ENCODE data around the gene SPIN1.
"Not testable (repeated sequence)": the region's sequence is repeated elsewhere in the genome, so short reads cannot be mapped to it uniquely, and the experiment has no call there.

Gene SPIN1

DNA sequence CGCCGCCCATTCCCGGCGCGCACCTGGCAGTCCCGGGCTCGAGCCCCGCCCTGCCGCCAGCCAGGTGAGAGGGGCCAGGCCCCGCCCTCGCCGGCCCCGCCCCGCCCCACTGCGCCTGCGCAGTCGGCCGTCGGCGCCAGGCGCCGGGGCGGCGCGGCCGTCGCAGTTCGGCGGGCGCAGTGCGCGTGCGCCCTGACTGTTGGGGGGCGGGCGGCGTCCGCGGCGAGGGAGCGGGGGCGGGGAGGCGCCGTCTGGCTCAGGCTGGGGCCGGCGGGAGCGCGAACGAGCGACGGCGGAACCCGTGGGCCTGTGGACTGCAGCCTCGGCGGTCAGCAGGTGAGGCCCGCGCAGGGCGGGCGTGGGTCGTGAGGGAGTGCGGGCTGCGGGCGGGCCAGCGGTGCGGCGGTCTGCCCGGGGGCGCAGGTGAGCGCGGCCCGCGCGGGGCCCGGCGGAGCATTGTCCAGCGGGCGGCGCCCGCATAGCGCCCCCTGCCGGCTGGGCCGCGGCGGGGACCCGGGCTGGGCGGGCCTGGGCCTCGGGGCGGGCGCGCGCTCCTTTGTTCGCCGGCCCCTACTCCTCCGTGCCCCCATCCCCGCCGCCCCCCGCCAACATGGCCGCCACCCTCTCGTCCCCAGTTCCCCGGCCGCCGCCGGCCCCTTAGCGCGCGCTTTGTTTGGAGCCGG is at the start of gene SPIN1:
SPIN1 (plus strand) TSS at position 242 of the 683 bp plus-strand sequence. CDS start 38,096 bp downstream, outside the sequence.
- peak; percentile 87 for DNase-seq

DNA sequence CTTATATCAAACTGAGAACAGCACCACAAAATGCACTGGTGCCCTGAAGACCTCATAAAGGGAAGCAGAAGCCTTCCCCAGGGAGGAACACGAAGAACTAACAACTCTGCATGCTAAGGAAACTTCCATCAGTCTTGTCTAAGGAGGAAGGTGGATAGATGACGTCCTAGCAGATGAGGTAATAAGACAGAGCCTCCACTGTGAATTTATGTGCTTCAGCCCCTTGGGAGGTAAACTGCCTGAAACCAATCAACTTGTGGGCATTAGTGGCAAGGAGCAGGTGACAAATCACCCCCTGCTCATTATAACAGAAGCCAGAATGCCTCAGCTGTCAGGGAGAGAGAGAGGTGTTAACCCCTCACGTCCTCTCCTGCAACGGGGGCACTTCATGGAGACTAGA is 48.9 kb upstream of the SPIN1 start:
- no peak for DNase-seq

DNA sequence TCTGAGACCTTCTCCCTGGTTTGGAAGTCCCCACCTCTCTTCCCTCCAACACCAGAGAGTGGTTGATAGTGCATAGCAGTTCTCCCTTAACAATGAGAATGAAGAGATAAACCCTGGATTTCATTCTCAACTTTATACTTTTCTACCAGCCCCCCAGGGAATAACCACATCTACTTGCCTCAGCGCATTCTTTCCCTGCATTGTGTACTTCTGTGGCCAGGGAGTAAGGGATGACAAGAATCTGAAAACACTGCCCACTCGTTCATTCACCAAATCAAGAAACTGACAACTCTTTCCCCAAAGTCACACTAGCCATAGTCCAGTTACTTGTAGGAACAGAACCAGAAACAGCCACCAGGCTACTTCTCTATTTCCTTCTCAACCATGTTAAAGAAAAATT is 46.0 kb upstream of the SPIN1 start:
- DNase-seq: no peak

DNA sequence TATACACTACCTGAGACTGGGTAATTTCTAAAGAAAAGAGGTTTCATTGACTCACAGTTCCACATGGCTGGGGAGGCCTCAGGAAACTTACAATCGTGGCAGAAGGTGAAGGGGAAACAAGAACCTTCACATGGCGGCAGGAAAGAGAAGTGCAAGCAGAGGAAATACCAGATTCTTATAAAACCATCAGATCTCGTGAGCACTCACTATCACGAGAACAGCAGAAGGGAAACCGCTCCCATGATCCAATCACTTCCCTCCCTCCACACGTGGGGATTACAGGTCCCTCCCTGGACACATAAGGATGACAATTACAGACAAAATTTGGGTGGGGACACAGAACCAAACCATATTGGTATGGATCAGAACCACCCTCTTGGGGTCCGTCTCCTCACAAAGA is 44.2 kb upstream of the SPIN1 start:
- DNase-seq: no peak

DNA sequence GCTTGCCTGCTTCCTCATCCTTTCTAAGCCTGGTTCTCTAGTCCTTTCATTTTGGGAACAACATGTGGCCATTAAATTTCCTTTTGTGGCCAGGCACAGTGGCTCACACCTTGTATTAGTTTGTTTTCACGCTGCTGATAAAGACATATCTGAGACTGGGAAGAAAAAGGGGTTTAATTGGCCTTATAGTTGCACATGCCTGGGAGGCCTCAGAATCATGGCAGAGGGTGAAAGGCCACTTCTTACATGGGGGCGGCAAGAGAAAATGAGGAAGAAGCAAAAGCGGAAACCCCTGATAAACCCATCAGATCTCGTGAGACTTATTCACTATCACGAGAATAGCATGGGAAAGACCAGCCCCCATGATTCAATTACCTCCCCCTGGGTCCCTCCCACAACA is 37.9 kb upstream of the SPIN1 start:
- DNase-seq: not testable (repeated sequence)

DNA sequence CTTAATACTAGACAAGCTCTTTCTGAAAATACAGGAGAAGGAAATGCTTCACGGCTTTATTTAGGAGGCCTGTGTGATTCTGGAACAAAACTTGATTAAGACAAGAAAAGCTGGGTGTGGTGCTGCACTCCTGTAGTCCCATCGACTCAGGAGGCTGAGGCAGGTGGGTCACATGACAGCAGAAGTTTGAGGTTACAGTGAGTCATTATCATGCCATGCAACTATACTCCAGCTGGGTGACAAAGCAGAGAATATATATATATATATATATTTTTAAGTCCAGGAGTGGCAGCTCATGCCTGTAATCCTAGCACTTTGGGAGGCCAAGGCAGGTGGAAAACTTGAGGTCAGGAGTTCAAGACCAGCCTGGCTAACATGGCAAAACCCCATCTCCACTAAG is 33.1 kb upstream of the SPIN1 start:
- peak; percentile 28 for DNase-seq

DNA sequence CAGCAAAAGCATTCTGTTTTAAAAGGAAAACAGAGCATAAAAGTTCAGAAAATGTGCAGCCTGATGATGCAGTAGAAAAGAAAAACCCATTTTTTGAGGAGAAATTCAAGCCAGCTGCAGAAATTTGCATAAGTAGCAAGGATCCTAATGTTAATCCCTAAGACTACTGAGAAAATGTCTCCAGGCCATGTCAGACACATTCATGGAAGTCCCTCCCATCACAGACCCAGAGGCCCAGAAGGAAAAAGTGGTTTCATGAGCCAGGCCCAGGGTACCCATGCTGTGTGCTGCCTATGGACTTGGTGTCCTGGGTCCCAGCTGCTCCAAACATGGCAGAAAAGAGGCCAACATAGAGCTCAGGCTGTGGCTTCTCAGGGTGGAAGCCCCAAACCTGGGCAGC is 31.0 kb upstream of the SPIN1 start:
- not testable (repeated sequence) for DNase-seq

DNA sequence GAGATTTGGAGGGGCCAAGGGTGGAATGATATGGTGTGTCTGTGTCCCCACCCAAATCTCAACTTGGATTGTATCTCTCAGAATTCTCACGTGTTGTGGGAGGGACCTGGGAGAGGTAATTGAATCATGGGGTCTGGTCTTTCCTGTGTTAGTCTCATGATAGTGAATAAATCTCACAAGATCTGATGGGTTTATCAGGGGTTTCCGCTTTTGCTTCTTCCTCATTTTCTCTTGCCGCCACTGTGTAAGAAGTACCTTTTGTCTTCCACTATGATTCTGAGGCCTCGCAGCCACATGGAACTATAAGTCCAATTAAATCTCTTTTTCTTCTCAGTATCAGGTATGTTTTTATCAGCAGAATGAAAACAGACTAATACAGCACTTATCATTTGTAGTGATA is 29.5 kb upstream of the SPIN1 start:
- DNase-seq: no peak

DNA sequence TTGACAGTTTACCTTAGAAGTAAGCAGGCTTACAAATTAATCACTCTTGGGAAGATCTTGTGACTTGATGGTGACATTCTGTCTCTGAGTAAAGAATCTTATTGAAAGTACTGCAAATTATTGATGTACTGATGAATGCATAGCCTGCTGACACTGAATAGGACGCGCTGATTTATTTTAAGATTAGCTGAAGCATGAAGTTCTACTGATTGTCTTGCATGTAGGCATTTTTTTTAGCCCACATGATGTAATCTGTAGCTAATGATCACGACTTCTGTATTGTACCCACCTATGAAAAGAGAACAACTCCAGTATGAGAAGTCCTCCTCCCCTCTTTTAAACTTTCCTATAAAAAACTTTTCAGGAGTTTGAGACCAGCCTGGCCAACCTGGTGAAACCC is 28.3 kb upstream of the SPIN1 start:
- no peak for DNase-seq

DNA sequence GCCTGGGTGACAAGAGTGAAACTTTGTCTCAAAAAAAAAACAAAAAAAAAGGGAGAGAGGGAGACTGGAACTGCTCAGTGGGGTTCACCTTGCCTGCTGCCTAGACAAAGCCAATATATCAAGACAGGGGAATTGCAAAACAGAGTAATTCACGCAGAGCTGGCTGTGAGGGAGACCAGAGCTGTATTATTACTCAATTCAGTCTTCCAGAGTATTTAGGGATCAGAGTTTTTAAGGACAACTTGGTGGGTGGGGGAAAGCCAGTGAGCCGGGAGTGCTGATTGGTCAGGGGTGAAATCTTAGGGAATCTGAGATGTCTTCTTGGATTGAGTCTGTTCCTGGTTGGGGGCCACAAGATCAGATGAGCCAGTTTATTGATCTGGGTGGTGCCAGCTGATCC is 25.6 kb upstream of the SPIN1 start:
- DNase-seq: no peak

DNA sequence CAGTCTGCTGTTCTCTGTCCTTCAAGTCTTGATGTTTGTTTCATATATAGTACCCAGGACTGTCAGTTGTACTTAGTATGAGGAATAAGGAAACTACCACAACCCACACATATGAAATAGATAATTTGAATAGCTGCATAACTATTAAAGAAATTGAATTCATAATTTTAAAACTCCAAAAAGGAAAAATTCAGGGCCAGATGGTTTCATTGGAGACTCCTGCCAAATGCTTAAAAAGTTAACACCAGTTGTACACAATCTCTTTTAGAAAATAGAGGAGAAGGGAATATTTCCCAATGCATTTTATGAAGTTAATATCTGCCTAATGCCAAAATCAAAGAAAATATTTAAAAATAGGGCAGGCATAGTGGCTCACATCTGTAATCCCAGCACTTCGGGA is 24.6 kb upstream of the SPIN1 start:
- no peak for DNase-seq

DNA sequence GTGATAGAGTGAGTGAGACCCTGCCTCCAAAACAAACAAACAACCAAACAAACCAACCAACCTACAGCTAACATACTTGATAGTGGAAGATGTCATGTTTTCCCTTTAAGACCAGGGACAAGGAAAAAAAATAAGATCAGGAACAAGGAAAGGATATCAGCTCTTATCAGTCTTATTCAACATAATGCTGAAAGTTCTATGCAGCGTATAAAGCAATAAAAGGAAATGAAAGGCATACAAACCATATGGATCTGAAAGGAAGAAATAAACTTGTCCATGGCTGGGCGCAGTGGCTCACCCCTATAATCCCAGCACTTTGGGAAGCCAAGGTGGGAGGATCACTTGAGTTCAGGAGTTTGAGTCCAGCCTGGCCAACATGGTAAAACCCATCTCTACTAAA is 23.5 kb upstream of the SPIN1 start:
- no peak for DNase-seq

DNA sequence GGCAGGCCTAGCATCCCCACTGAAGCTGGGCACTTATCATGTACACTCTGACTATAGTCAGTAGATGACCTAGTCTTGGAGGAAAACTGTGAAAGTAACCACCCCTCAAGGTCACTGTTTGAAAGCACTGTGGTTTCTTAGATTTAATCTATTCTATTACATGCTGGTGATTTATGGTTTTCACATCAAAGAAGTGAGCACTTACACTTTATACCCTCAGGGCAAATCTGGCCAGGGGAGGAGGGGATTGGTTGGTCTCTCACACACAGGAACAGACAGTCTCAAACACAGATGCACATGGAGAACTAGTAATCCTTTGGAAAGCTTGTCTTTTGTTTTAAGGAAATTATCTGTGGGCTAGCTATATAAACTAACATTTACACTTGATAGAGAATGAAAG is 17.9 kb upstream of the SPIN1 start:
- DNase-seq: no peak

DNA sequence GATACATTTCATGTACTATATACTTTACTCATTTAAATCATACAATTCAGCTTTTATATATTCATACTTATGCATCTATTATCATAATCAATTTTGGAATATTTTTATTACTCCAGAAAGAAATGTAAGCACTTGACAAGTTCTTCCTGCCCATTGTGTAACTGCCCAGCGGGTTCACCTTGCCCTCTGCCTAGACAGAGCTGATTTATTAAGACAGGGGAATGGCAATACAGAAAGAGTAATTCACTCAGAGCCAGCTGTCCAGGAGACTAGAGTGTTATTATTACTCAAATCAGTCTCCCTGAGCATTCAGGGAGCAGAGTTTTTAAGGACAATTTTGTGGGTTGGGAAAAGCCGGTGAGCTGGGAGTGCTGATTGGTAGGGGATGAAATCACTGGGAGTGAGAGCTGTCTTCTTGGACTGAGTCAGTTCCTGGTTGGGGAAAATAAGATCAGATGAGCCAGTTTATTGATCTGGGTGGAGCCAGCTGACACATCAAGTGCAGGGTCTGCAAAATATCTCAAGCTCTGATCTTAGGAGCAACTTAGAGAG is 16.1 kb upstream of the SPIN1 start:
- DNase-seq: no peak

DNA sequence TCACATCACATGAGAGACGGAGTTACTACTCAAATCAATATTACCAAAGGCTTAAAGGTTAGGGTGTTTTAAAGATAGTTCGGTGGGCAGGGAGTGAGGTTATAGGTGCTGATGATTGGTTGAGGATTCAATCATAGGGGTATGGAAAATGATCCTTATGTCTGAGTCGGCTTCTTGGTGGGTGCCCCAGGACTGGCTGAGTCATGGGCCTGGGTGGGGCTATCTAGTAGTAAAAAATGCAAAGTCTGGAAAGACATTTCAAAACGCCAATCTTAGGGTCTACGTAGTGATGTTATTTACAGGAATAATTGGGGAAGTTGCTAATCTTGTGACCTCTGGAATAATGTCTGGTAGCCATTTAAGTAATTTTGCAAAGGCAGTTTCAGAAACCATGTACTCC is 15.2 kb upstream of the SPIN1 start:
- DNase-seq: no peak

DNA sequence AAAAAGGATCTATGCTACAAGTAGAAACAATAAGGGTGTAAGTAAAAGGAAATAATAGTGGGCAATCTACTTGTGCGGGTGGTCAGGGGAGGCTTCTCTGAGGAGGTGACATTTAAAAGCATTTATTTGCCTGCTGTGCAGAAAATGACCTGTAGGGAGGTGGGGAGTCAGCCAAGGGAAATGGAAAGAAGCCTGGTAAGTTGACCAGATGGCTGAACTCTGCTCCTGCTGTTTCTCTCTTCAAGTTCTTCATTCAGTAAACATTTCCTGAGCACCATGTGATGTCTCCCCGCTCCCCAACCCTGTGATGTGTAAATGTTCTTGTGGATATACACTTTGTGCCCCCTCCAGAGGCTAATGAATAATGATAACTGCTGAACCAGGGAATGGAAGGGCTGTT is 9.9 kb upstream of the SPIN1 start:
- DNase-seq: no peak

DNA sequence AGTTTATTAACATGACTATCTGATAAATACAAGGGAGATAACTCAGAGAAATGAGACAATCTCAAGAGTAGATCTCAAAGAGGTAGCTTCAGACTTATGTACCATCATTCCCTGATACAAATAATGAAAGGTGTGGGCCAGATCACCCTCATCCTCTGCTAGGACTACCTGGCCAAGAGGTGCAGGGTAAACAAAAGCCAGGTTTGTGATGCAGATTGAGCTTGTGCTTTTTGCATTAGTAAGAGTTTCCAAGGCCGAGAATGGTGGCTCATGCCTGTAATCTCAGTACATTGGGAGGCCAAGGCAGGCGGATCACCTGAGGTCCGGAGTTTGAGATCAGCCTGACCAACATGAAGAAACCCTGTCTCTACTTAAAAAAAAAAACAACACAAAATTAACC is 8.9 kb upstream of the SPIN1 start:
- DNase-seq: no peak

DNA sequence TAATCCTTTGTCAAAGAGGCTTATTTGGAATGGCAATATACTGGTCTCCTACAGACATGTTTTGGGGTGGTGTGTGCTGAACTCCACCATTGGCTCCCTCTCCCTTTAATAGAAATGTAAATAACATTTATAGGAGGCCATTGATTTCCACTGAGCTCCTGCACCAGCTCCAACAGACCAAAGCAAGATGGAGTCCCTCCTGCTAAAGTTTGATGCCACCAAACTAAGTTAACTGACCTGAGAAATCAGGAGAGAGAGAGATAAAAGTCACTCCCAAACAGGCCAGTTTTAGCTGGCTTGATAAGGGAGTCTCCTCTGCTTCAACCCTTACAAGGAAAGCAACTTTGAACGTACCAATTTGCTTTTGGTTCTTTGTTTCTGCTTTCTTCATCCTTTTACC is 8.1 kb upstream of the SPIN1 start:
- no peak for DNase-seq

DNA sequence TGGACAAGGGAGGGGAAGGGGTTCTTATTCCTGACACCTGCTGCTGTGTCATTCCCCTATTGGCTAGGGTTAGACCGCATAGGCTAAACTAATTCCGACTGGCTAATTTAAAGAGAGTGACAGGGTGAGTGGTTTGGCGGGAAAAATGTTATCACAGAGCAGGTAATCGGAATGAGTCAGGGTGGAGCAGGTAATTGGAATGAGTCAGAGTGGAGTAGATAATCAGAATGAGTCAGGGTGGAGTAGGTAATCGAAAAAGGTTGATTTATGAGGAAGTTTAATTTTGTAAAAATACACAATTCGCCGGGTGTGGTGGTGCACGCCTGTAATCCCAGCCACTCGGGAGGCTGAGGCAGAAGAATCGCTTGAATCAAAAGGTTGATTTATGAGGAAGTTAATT is 6.9 kb upstream of the SPIN1 start:
- DNase-seq: not testable (repeated sequence)

DNA sequence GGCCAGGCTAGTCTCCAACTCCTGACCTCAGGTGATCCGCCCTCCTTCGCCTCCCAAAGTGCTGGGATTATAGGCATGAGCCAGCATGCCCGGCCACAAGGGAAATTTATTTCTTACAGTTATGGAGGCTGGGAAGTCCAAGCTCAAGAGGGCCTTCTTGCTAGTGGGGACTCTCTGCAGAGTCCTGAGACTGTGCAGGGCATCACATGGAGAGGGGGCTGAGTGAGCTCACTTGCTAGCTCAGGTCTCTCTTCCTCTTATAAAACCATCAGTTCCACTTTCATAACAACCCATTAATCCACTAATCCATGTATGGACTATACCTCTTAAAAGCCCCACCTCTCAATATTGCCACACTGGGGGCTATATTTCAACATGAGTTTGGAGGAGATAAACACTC is 5.1 kb upstream of the SPIN1 start:
- no peak for DNase-seq

DNA sequence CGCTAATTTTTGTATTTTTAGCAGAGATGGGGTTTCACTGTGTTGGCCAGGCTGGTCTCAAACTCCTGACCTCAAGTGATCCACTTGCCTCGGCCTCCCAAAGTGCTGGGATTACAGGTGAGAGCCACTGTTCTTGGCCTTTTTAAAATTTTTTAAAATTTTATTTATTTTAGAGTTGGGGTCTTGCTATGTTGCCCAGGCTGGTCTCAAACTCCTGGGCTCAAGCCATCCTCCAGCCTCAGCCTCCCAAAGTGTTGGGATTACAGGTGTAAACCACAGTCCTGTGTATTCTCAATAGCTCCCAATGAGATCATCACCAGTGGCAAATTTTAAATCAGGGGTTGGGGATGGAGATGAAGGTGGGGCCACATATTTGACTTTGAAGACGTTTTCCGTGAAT is 2.1 kb upstream of the SPIN1 start:
- DNase-seq: not testable (repeated sequence)

DNA sequence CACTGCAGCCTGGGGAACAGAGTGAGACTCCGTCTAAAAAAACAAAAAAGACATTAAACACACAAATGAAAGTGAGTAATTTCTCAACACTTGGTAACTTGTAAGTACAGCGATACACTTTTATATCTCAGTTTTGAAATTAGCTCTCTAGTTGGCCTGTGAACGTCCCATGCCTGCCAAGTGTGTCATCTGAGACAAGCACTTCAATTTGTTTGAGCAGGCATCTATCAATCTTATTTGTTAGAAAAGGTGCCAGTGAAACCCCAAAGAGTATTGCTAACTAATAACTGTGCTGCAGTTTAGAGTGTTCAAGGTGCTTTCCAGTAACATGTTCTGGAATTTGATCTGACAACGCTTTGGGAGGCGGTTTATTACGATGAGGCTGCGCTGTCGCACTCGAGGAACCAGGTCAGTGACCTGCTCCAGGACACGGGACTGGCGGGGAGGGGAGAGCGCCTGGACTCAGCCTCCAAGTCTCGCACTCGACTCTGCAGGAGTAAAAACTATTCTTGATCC is 1.1 kb upstream of the SPIN1 start:
- peak; percentile 36 for DNase-seq

DNA sequence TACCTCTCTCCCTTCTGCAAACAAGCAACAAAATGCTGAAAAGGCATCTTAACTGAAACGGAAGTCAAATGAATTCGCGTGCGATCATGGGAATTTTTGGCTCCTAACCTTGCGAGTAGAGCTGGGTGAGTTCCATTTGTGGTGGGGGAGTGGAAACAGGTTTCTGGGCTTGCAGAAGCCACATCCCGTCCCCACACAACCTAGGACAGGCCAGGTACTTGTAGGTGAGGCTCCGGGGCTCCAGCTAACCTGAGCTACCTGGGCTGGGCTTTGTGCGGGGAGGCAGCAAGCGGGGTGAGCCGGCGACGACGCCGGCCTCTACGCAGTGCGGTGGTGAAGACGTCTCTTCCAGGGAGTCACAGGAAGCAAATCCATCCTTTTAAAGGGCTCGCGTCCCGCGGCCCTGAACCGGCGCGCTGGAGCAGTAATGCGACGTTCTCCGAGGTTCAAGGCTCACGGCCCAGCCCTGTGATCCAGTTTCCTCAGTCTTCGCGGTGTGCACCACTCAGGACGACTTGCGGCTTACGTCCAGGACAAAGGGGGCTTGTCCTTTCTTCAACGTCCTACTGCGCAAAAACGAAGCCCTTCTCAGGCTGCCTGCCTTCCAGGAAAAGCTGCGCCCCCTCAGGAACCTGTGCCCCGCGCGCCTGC is 567 bp upstream of the SPIN1 start:
- peak; percentile 14 for DNase-seq

DNA sequence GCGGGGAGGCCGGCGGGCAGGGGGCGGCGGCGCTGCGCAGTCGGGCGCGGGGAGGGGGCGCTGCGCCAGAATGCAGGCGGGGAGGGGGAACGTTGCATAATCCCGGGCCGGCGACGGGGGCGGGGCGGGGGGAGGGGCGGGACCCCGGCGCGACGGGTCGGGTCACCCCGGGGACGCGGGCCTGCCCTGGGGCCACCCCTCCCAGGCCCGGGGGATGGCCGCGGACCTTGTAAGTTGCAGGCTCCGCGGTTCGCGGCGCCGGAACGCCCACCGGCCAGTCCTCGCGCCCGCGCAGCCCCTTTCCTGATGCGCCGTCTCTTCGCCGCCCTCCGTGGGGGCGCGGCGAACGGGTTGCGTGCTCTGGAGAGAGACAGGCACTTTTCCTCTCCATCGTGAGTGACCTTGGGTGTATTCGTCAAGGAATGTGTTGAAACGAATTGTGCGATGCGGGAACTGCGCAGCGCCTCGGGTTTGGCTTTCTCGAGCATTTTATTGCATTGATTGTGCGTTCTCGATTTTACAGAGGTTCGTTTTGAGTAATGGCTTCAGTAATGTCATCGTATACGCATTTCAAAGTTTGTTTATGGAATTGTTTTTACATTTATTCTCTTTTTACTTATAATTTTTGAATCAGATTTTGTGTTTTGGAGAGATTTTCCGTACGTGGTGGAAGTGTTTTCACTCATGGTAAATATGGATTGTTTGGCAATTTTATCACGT is 802 bp downstream of the SPIN1 start:
- DNase-seq: peak; percentile 51
